Measurements from ENCODE around the gene FAR2.

DNA sequence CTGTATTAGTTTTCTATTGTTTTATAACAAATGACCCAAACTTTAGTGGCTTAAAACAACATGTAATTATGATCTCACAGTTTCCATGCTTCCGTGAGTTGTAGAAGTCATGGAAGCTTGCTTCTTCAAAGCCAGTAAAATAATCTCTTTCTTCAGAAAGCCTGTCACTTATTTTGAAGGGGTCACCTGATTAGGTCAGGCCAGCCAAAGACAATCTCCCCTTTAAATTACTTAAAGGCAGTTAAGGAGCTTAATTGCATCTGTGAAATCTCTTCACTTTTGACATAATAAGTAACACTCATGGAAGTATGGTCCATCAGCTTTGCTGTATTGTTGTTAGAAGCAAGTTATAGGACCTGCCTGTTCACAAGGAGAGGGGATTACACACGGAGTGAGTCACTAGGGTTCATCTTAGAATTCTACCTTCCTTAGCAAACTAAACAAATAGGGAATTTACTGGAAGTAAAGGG lies 89.8 kb downstream of the FAR2 start:
- TF ChIP-seq CTCF (conservative IDR thresholded peaks at IDR 0.05) (no peak), EZH2 (IDR thresholded peaks at IDR 0.05; ENCODE audit: low read depth) (no peak)
